Erythroblast (primary cell): ENCODE data around the gene NOP53.
"Not testable (repeated sequence)": the region's sequence is repeated elsewhere in the genome, so short reads cannot be mapped to it uniquely, and the experiment has no call there.

ENCODE experiments used
- GATA1 ChIP-seq: IDR thresholded peaks from 2 replicates; pipeline ENCODE4 v1.6.1; 2011; ENCODE audit warnings: low read depth, mild to moderate bottlenecking, control low read depth, low read length, moderate library complexity
- POLR2A ChIP-seq: IDR thresholded peaks from 2 replicates; pipeline ENCODE4 v1.6.1; 2011; ENCODE audit warnings: mild to moderate bottlenecking, low read length

DNA sequence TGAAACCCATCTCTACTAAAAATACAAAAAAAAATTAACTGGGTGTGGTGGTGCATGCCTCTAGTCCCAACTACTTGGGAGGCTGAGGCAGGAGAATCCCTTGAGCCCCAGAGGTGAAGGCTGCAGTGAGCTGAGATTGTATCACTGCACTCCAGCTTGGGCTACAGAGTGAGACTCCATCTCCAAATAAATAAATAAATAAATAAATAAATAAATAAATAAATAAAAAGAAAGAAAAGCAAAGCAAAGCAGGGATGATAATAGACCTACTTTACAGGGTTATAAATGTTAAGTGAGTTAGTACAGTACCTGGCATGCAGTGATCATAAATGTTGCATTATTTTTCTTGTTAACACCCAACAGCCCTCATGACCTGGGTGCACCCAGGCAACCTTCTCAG lies 30.5 kb upstream of the NOP53 start:
- not testable (repeated sequence) for TF ChIP-seq POLR2A, GATA1
